GM12878 (cell line): ENCODE measurements around the gene RIPOR3. TPM values are rescaled to one million over a fixed set of nuclear protein-coding genes. Genes with fewer than 3 reads are reported as not detected.

ENCODE experiments used
- ATAC-seq: fragments of 200-7000 bp; cut with Tn5 transposase; 3 replicates; pipeline ENCODE4 v1.9.1; 2020; ENCODE audit warnings: mild to moderate bottlenecking, moderate library complexity
- BruUV-seq: library from RNA; stranded (reverse); fragments of 400-500 nt; replicated peaks from 2 replicates; lab custom pipeline; 2021; lab: Mats Ljungman, UMichigan
- CTCF ChIA-PET: fragments of 300-600 bp; sonication (Branson Sonifier 250); formaldehyde crosslinking; extraction: SDS; loops from one replicate; lab custom pipeline; 2021; ENCODE audit warnings: inconsistent platforms; lab: Yijun Ruan, JAX
- POLR2A ChIA-PET: fragments of 350-600 bp; formaldehyde crosslinking; extraction: SDS; loops from one replicate; lab custom pipeline; 2021; ENCODE audit warnings: inconsistent platforms; lab: Charles Lee
- RAD21 ChIA-PET: fragments of 300-600 bp; sonication (Branson Sonifier 250); formaldehyde crosslinking; loops from one replicate; lab custom pipeline; 2023; ENCODE audit warnings: antibody characterized with exemption; ENCODE audit not compliant: unreplicated experiment; lab: Charles Lee
- SMC1A ChIA-PET: fragments of 300-600 bp; sonication (Branson Sonifier 250); formaldehyde crosslinking; loops from one replicate; lab custom pipeline; 2023; ENCODE audit not compliant: unreplicated experiment, uncharacterized antibody; lab: Charles Lee
- DNase-seq: peaks from one replicate; pipeline ENCODE4 v3.0.0-alpha.2; 2011; ENCODE audit warnings: low read depth, low spot score
- FAIRE-seq: peaks from 3 replicates; lab custom pipeline; 2011; peaks lifted over from hg19 to GRCh38; lab: Jason Lieb, UNC
- H2AFZ ChIP-seq: 2 replicates; pipeline ENCODE4 v1.6.0; 2011; ENCODE audit warnings: low read depth, low read length, control low read depth; ENCODE audit not compliant: control insufficient read depth
- H3K27ac ChIP-seq: 2 replicates; pipeline ENCODE4 v1.5.1; 2011; ENCODE audit warnings: control low read depth; ENCODE audit not compliant: control insufficient read depth, insufficient read depth
- H3K27me3 ChIP-seq, 2 experiments: replicated peaks in 1 of 2; 2 replicates each; pipeline versions ENCODE4 v1.6.0 to v1.6.1; 2011; ENCODE audit warnings: low read length in 1 of 2; ENCODE audit not compliant: control insufficient read depth in 2 of 2, insufficient read depth in 2 of 2
- H3K36me3 ChIP-seq, 2 experiments: 2 replicates each; pipeline ENCODE4 v1.5.1; 2011; ENCODE audit warnings: low read length in 1 of 2; ENCODE audit not compliant: control insufficient read depth in 2 of 2, insufficient read depth in 2 of 2
- H3K4me1 ChIP-seq: 2 replicates; pipeline ENCODE4 v1.6.1; 2011; ENCODE audit warnings: mild to moderate bottlenecking, low read length, moderate library complexity, mixed read lengths; ENCODE audit not compliant: control insufficient read depth, insufficient read depth
- H3K4me2 ChIP-seq: 2 replicates; pipeline ENCODE4 v1.6.0; 2011; ENCODE audit warnings: control low read depth; ENCODE audit not compliant: control insufficient read depth, insufficient read depth
- H3K4me3 ChIP-seq: fragments of 200-600 bp; sonication (generic); 2 replicates; pipeline ENCODE4 v1.5.1; 2016
- H3K79me2 ChIP-seq: 2 replicates; pipeline ENCODE4 v1.6.0; 2011; ENCODE audit warnings: low read length; ENCODE audit not compliant: control insufficient read depth, insufficient read depth
- H3K9ac ChIP-seq: 2 replicates; pipeline ENCODE4 v1.8.0; 2011; ENCODE audit warnings: low read length, control low read depth, mixed read lengths; ENCODE audit not compliant: control insufficient read depth, insufficient read depth
- H3K9me3 ChIP-seq: replicated peaks from 3 replicates; pipeline ENCODE4 v1.5.1; 2011; ENCODE audit warnings: mild to moderate bottlenecking, low read length; ENCODE audit not compliant: control insufficient read depth, insufficient read depth
- H4K20me1 ChIP-seq: 2 replicates; pipeline ENCODE4 v1.6.0; 2011; ENCODE audit not compliant: control insufficient read depth, insufficient read depth
- ATF2 ChIP-seq: IDR thresholded peaks from 2 replicates; pipeline ENCODE4 v1.6.1; 2012; ENCODE audit warnings: low read length, inconsistent platforms
- BHLHE40 ChIP-seq, 2 experiments: fragments of 450-650 bp in 1 of 2; IDR thresholded peaks; 2 replicates each; pipeline ENCODE4 v1.6.1; 2011 to 2017; ENCODE audit warnings: low read depth in 2 of 2, borderline replicate concordance in 1 of 2, improper control_type of control experiment in 1 of 2, low read length in 1 of 2, mild to moderate bottlenecking in 1 of 2
- CBX3 ChIP-seq: fragments of 200-600 bp; sonication (generic); IDR thresholded peaks from 2 replicates; pipeline ENCODE4 v1.6.1; 2016; ENCODE audit warnings: low read depth, borderline replicate concordance
- IRF3 ChIP-seq: fragments of 450-650 bp; IDR thresholded peaks from 2 replicates; pipeline ENCODE4 v1.6.1; 2014; ENCODE audit warnings: mild to moderate bottlenecking
- KDM1A ChIP-seq: fragments of 200-600 bp; sonication (generic); IDR thresholded peaks from 2 replicates; pipeline ENCODE4 v1.6.1; 2016; ENCODE audit warnings: borderline replicate concordance
- LARP7 ChIP-seq: fragments of 450-650 bp; IDR thresholded peaks from 2 replicates; pipeline ENCODE4 v1.6.1; 2017; ENCODE audit warnings: mild to moderate bottlenecking
- PBX3 ChIP-seq: IDR thresholded peaks from 2 replicates; pipeline ENCODE4 v1.6.1; 2011; ENCODE audit warnings: mild to moderate bottlenecking, low read depth, low read length, moderate library complexity; ENCODE audit not compliant: insufficient replicate concordance
- PRDM15 ChIP-seq: fragments of 450-650 bp; formaldehyde crosslinking; IDR thresholded peaks from 2 replicates; pipeline ENCODE4 v1.4.0; 2020; ENCODE audit warnings: mild to moderate bottlenecking, moderate library complexity
- RB1 ChIP-seq: fragments of 450-650 bp; formaldehyde crosslinking; IDR thresholded peaks from 2 replicates; pipeline ENCODE4 v1.6.1; 2017; ENCODE audit warnings: mild to moderate bottlenecking, borderline replicate concordance
- RELB ChIP-seq: fragments of 450-650 bp; IDR thresholded peaks from 2 replicates; pipeline ENCODE4 v1.6.1; 2017; ENCODE audit warnings: low read depth, mild to moderate bottlenecking, moderate library complexity
- SRF ChIP-seq, 2 experiments: IDR thresholded peaks; 2 replicates each; pipeline ENCODE4 v1.6.1; 2011; ENCODE audit warnings: low read depth in 2 of 2, low read length in 2 of 2, mild to moderate bottlenecking in 1 of 2, moderate library complexity in 1 of 2
- STAT3 ChIP-seq: IDR thresholded peaks from 2 replicates; pipeline ENCODE4 v1.6.1; 2011; ENCODE audit warnings: low read depth, low read length, improper control_type of control experiment
- SUPT20H ChIP-seq: IDR thresholded peaks from 2 replicates; pipeline ENCODE4 v1.6.1; 2011; ENCODE audit warnings: low read depth, mild to moderate bottlenecking, low read length, moderate library complexity, borderline replicate concordance; ENCODE audit not compliant: control insufficient read depth
- ZNF24 ChIP-seq: fragments of 450-650 bp; IDR thresholded peaks from 2 replicates; pipeline ENCODE4 v1.6.1; 2017; ENCODE audit warnings: antibody characterized with exemption, mild to moderate bottlenecking
- WGBS: methylation state at CpG from one replicate; pipeline ENCODE4 v1.1.6; 2016; ENCODE audit warnings: low lambda C conversion rate; ENCODE audit not compliant: insufficient replicate concordance, insufficient coverage; ENCODE audit errors: missing lambda C conversion rate; 5-methylcytosine and 5-hydroxymethylcytosine counted together
- in situ Hi-C: fragments of 300-500 bp; cut with MboI; formaldehyde crosslinking; loops from 9 replicates; pipeline ENCODE4 v1.14.3; 2018; ENCODE audit warnings: mixed read lengths
- intact Hi-C: fragments of 100-400 bp; cut with micrococcal nuclease; formaldehyde crosslinking; loops from one replicate; pipeline ENCODE4 v1.14.2; 2022; ENCODE audit not compliant: unreplicated experiment
- polyA plus RNA-seq, 11 experiments: library from polyadenylated mRNA; depleted of rRNA in 4 of 11; unstranded in 6 of 11; stranded (reverse) in 5 of 11; fragments of >200 nt; fragmentation: Nextera tagmentation in 4 of 11; fragmentation: Illumina TruSeq in 1 of 11; extraction: Ambion mirVana in 4 of 11; extraction: Trizol in 1 of 11; gene quantifications; 1 replicate in 1 of 11; 2 replicates in 10 of 11; pipeline versions ENCODE4 v1.2.1 to v1.2.3, GENCODE V29; 2011 to 2016; ENCODE audit warnings: inconsistent platforms in 2 of 11, missing spikeins in 2 of 11, low read depth in 1 of 11
- total RNA-seq, 4 experiments: library from RNA; depleted of rRNA in 3 of 4; stranded (reverse); fragments of >200 nt in 3 of 4; fragmentation: Illumina TruSeq in 1 of 4; extraction: Trizol in 1 of 4; gene quantifications; 2 replicates each; pipeline versions ENCODE4 v1.2.1 to v1.2.3, GENCODE V29; 2013 to 2021

Gene RIPOR3
- total and polyA plus RNA-seq, 10 of the 15 experiments (the other 5 are each of a cell fraction or from before 2014, with no cell fraction given), result 0.04 to 0.55 (median 0.12) TPM; not detected in 6

- ChIA-PET CTCF (interaction anchor here (1.1 kb wide), 1 partner anchor 83 kb away, joined by 4 read pairs; no protein-coding TSS in a partner anchor), RAD21 (no interaction called here), SMC1A (no interaction called here), POLR2A (interaction anchor here (0.7 kb wide), 1 partner anchor 155 kb away, joined by 8 read pairs; no protein-coding TSS in a partner anchor)
- Histone ChIP-seq H3K4me2 (no peak overlapping the region), H3K9ac (no peak overlapping the region), H3K27me3 (no peaks in the 10 kb centered on the region; a peak in 1 of 4 replicates), H3K4me1 (no peaks in the 10 kb centered on the region), H2AFZ (no peak overlapping the region), H3K4me3 (no peak overlapping the region), H4K20me1 (no peaks in the 10 kb centered on the region), H3K9me3 (no peaks in the 10 kb centered on the region), H3K27ac (no peak overlapping the region), H3K36me3 (no peaks in the 10 kb centered on the region), H3K79me2 (no peaks in the 10 kb centered on the region)
- no peak for ATAC-seq
- TF ChIP-seq STAT3, result no peak
- no peak for TF ChIP-seq ATF2
- no peak for TF ChIP-seq KDM1A
- no peak for TF ChIP-seq SUPT20H
- TF ChIP-seq CBX3, result no peak
- TF ChIP-seq BHLHE40 (IDR thresholded peaks at IDR 0.05; ENCODE audit: borderline replicate concordance in 1 of 2, low read depth in 2 of 2, low read length in 1 of 2), result no peak
- no peak for TF ChIP-seq SRF (IDR thresholded peaks at IDR 0.05; ENCODE audit: low read depth in 2 of 2, low read length in 2 of 2)
- TF ChIP-seq PBX3, result no peak
- TF ChIP-seq RELB, result no peak
- no peak for TF ChIP-seq PRDM15
- TF ChIP-seq IRF3, result no peak
- TF ChIP-seq ZNF24, result no peak
- no peak for TF ChIP-seq RB1
- TF ChIP-seq LARP7, result no peak
- intact Hi-C loops (no loop called here), in situ Hi-C loops (no loop called here)
- DNase-seq, result no peak
- no TSS peak for BruUV-seq
- FAIRE-seq, result no peak
- 62% methylated on average over 9 of the region's 9 CpGs for WGBS
These were observed 24.5 kb downstream of the RIPOR3 start for GRCh38 chr20:50666709-50667298.
